Measurements from ENCODE around the gene FAM228A.

DNA sequence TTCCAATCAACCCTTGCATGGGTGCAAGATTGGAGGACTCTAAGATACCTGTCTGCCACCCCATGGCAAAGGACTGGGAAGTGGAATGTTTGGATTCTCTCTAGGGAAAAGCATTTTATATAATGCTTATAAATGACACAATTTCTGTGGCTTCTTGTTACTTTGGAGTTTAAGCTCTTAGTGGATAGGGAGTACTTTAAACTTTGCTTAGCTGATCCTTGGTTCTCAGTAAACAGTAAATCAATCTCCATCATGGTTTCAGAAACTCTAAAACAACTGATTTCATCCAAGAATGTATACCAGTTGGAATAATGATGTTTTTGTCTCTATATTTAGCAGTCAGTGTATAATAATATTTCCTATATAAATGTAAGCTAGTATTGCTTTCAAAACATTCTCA lies 14.1 kb upstream of the FAM228A start:
- TF ChIP-seq, protein P1, sequence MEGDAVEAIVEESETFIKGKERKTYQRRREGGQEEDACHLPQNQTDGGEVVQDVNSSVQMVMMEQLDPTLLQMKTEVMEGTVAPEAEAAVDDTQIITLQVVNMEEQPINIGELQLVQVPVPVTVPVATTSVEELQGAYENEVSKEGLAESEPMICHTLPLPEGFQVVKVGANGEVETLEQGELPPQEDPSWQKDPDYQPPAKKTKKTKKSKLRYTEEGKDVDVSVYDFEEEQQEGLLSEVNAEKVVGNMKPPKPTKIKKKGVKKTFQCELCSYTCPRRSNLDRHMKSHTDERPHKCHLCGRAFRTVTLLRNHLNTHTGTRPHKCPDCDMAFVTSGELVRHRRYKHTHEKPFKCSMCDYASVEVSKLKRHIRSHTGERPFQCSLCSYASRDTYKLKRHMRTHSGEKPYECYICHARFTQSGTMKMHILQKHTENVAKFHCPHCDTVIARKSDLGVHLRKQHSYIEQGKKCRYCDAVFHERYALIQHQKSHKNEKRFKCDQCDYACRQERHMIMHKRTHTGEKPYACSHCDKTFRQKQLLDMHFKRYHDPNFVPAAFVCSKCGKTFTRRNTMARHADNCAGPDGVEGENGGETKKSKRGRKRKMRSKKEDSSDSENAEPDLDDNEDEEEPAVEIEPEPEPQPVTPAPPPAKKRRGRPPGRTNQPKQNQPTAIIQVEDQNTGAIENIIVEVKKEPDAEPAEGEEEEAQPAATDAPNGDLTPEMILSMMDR (IDR thresholded peaks at IDR 0.05; ENCODE audit: insufficient read depth, low read length, poor library complexity, severe bottlenecking): no peak
- no peak for TF ChIP-seq EZH2phosphoT487 (conservative IDR thresholded peaks at IDR 0.05; ENCODE audit: low read length)

Data from SU-DHL-6 (cell line).